Mesendoderm (in vitro differentiated cells): ENCODE results near the gene SPEM2.
"Not testable (repeated sequence)": the region's sequence is repeated elsewhere in the genome, so short reads cannot be mapped to it uniquely, and the experiment has no call there.

Experiments used
- DNase-seq: peaks from one replicate; pipeline ENCODE4 v3.0.0; 2013
- H2AK5ac ChIP-seq: 2 replicates; pipeline ENCODE4 v1.6.1; 2013; ENCODE audit warnings: low read length, inconsistent platforms
- H2BK120ac ChIP-seq: 2 replicates; pipeline ENCODE4 v1.6.1; 2013; ENCODE audit warnings: low read depth, mild to moderate bottlenecking, low read length, moderate library complexity, mixed read lengths
- H2BK15ac ChIP-seq: replicated peaks from 2 replicates; pipeline ENCODE4 v1.6.1; 2013; ENCODE audit warnings: low read depth, mild to moderate bottlenecking, moderate library complexity
- H2BK5ac ChIP-seq: 2 replicates; pipeline ENCODE4 v1.6.1; 2013; ENCODE audit warnings: low read length, inconsistent platforms
- H3K18ac ChIP-seq: 2 replicates; pipeline ENCODE4 v1.6.1; 2013; ENCODE audit warnings: mild to moderate bottlenecking, low read length, mixed read lengths
- H3K23ac ChIP-seq: one replicate; pipeline ENCODE4 v1.6.1; 2013; ENCODE audit warnings: low read length
- H3K27ac ChIP-seq: 2 replicates; pipeline ENCODE4 v1.5.1; 2013; ENCODE audit warnings: low read depth, mild to moderate bottlenecking, inconsistent platforms, low read length, moderate library complexity
- H3K27me3 ChIP-seq: 2 replicates; pipeline ENCODE4 v1.6.1; 2013; ENCODE audit warnings: low read length, control low read depth, mild to moderate bottlenecking, inconsistent platforms; ENCODE audit not compliant: insufficient read depth, poor library complexity
- H3K36me3 ChIP-seq: 2 replicates; pipeline ENCODE4 v1.6.1; 2013; ENCODE audit warnings: low read length, inconsistent platforms; ENCODE audit not compliant: control insufficient read depth, insufficient read depth
- H3K4ac ChIP-seq: one replicate; pipeline ENCODE4 v1.6.1; 2013; ENCODE audit warnings: low read depth, mild to moderate bottlenecking, low read length, moderate library complexity
- H3K4me1 ChIP-seq: 2 replicates; pipeline ENCODE4 v1.6.1; 2013; ENCODE audit warnings: low read depth, low read length, inconsistent platforms; ENCODE audit not compliant: control insufficient read depth
- H3K4me2 ChIP-seq: 2 replicates; pipeline ENCODE4 v1.6.1; 2013; ENCODE audit warnings: low read length
- H3K4me3 ChIP-seq: 2 replicates; pipeline ENCODE4 v1.5.1; 2013; ENCODE audit warnings: mild to moderate bottlenecking, low read length
- H3K56ac ChIP-seq: one replicate; pipeline ENCODE4 v1.6.1; 2013; ENCODE audit warnings: low read length
- H3K79me1 ChIP-seq: 2 replicates; pipeline ENCODE4 v1.6.1; 2013; ENCODE audit warnings: low read length, inconsistent platforms
- H3K79me2 ChIP-seq: 2 replicates; pipeline ENCODE4 v1.6.1; 2013; ENCODE audit warnings: mild to moderate bottlenecking, low read length; ENCODE audit not compliant: control insufficient read depth, insufficient read depth
- H3K9ac ChIP-seq: 2 replicates; pipeline ENCODE4 v1.6.1; 2013; ENCODE audit warnings: low read length, inconsistent platforms
- H4K5ac ChIP-seq: one replicate; pipeline ENCODE4 v1.6.1; 2013; ENCODE audit warnings: low read length
- H4K8ac ChIP-seq: one replicate; pipeline ENCODE4 v1.6.1; 2013; ENCODE audit warnings: low read depth, mild to moderate bottlenecking, control low read depth, low read length, moderate library complexity
- WGBS: extraction: QIAGEN DNeasy Blood & Tissue Kit; methylation state at CpG from one replicate; pipeline ENCODE4 v1.1.7; 2013; ENCODE audit warnings: low lambda C conversion rate, missing lambda C conversion rate; ENCODE audit not compliant: insufficient coverage; ENCODE audit errors: extremely low coverage; 5-methylcytosine and 5-hydroxymethylcytosine counted together

Gene SPEM2

GRCh38 chr17:7466318-7466638 lies 40.9 kb downstream of the SPEM2 start:
- no peak for DNase-seq
- H3K4me3 ChIP-seq, result no peak overlapping the region
- no peaks in the 10 kb centered on the region for H3K27me3 ChIP-seq
- H3K36me3 ChIP-seq, result peaks cover 3% of the 10 kb centered on the region
- H3K4ac ChIP-seq, result no peak overlapping the region
- H3K27ac ChIP-seq, result no peak overlapping the region
- no peak overlapping the region for H4K5ac ChIP-seq
- no peak overlapping the region for H3K23ac ChIP-seq
- H2BK120ac ChIP-seq, result no peak overlapping the region
- H3K9ac ChIP-seq, result no peak overlapping the region
- peaks cover 2% of the 10 kb centered on the region for H3K79me1 ChIP-seq
- no CpG with 5 or more reads among the region's 9 CpGs for WGBS
- no peak overlapping the region for H4K8ac ChIP-seq
- H3K79me2 ChIP-seq, result no peaks in the 10 kb centered on the region
- no peak overlapping the region for H3K56ac ChIP-seq
- H3K4me1 ChIP-seq, result no peaks in the 10 kb centered on the region
- H2BK15ac ChIP-seq, result no peak overlapping the region
- H3K18ac ChIP-seq, result no peak overlapping the region
- no peak overlapping the region for H2BK5ac ChIP-seq
- no peak overlapping the region for H3K4me2 ChIP-seq
- no peak overlapping the region for H2AK5ac ChIP-seq

- H4K5ac ChIP-seq, result no peak overlapping the region
- WGBS, result no CpG with 5 or more reads among the region's 16 CpGs
Observed at GRCh38 chr17:7466639-7467341, 41.4 kb downstream of the SPEM2 start.

GRCh38 chr17:7467498-7467897 lies 42.1 kb downstream of the SPEM2 start:
- Histone ChIP-seq H4K5ac (no peak overlapping the region), H3K4ac (no peak overlapping the region), H3K23ac (no peak overlapping the region), H2BK120ac (no peak overlapping the region), H4K8ac (no peak overlapping the region), H3K18ac (no peak overlapping the region), H3K4me3 (no peak overlapping the region), H3K36me3 (peaks cover 3% of the 10 kb centered on the region), H3K4me1 (no peaks in the 10 kb centered on the region), H3K4me2 (no peak overlapping the region), H2BK15ac (no peak overlapping the region), H3K79me1 (peaks cover 5% of the 10 kb centered on the region), H3K27me3 (no peaks in the 10 kb centered on the region), H3K27ac (no peak overlapping the region), H3K56ac (no peak overlapping the region), H3K9ac (no peak overlapping the region), H2AK5ac (no peak overlapping the region), H2BK5ac (no peak overlapping the region), H3K79me2 (no peaks in the 10 kb centered on the region)
- no peak for DNase-seq
- WGBS, result no CpG with 5 or more reads among the region's 3 CpGs

More at GRCh38 chr17:7466639-7467341, 41.4 kb downstream of the SPEM2 start:
- H3K79me2 ChIP-seq, result no peaks in the 10 kb centered on the region
- no peaks in the 10 kb centered on the region for H3K4me1 ChIP-seq
- no peak overlapping the region for H3K4me2 ChIP-seq
- H2AK5ac ChIP-seq, result no peak overlapping the region
- H3K56ac ChIP-seq, result no peak overlapping the region
- peaks cover 3% of the 10 kb centered on the region for H3K36me3 ChIP-seq
- H2BK120ac ChIP-seq, result no peak overlapping the region
- H3K4ac ChIP-seq, result no peak overlapping the region
- no peak overlapping the region for H3K4me3 ChIP-seq
- no peaks in the 10 kb centered on the region for H3K27me3 ChIP-seq
- H2BK15ac ChIP-seq, result no peak overlapping the region
- H3K27ac ChIP-seq, result no peak overlapping the region
- peaks cover 4% of the 10 kb centered on the region for H3K79me1 ChIP-seq
- no peak overlapping the region for H3K23ac ChIP-seq
- H3K18ac ChIP-seq, result no peak overlapping the region
- DNase-seq, result no peak
- no peak overlapping the region for H3K9ac ChIP-seq
- no peak overlapping the region for H2BK5ac ChIP-seq
- no peak overlapping the region for H4K8ac ChIP-seq

- Histone ChIP-seq H4K5ac (no peak overlapping the region), H3K4me3 (no peak overlapping the region), H3K4me2 (no peak overlapping the region), H3K79me2 (no peaks in the 10 kb centered on the region), H3K56ac (no peak overlapping the region), H3K27ac (no peak overlapping the region), H3K23ac (no peak overlapping the region), H3K18ac (no peak overlapping the region), H2BK120ac (no peak overlapping the region), H4K8ac (no peak overlapping the region), H3K9ac (no peak overlapping the region), H2BK5ac (no peak overlapping the region), H2BK15ac (no peak overlapping the region), H3K36me3 (peaks cover 3% of the 10 kb centered on the region), H3K79me1 (peaks cover 5% of the 10 kb centered on the region), H3K4ac (no peak overlapping the region), H3K27me3 (no peaks in the 10 kb centered on the region), H2AK5ac (no peak overlapping the region), H3K4me1 (no peaks in the 10 kb centered on the region)
- DNase-seq, result no peak
- no CpG with 5 or more reads among the region's 11 CpGs for WGBS
Observed at GRCh38 chr17:7468290-7468689, 42.9 kb downstream of the SPEM2 start.

- no peak overlapping the region for H2BK15ac ChIP-seq
- WGBS, result no CpG with 5 or more reads among the region's 12 CpGs
- no peaks in the 10 kb centered on the region for H3K4me1 ChIP-seq
Observed at GRCh38 chr17:7468804-7469389, 43.5 kb downstream of the SPEM2 start.

GRCh38 chr17:7469843-7470242 lies 44.4 kb downstream of the SPEM2 start:
- H3K4me1 ChIP-seq, H2BK5ac ChIP-seq, H3K27me3 ChIP-seq, H3K79me2 ChIP-seq, H3K36me3 ChIP-seq, DNase-seq, H4K8ac ChIP-seq, H3K79me1 ChIP-seq, H2BK120ac ChIP-seq, H3K23ac ChIP-seq, H2BK15ac ChIP-seq, H3K4ac ChIP-seq, H2AK5ac ChIP-seq, H3K4me3 ChIP-seq, H3K18ac ChIP-seq, H4K5ac ChIP-seq, H3K9ac ChIP-seq, H3K4me2 ChIP-seq, H3K56ac ChIP-seq, H3K27ac ChIP-seq: not testable (repeated sequence)
- WGBS, result no CpG with 5 or more reads among the region's 12 CpGs

More at GRCh38 chr17:7468804-7469389, 43.5 kb downstream of the SPEM2 start:
- Histone ChIP-seq H3K18ac (no peak overlapping the region), H3K4ac (no peak overlapping the region), H3K4me2 (no peak overlapping the region), H3K23ac (no peak overlapping the region), H3K4me3 (no peak overlapping the region), H3K27me3 (no peaks in the 10 kb centered on the region), H3K27ac (no peak overlapping the region), H4K5ac (no peak overlapping the region), H3K9ac (no peak overlapping the region), H2BK120ac (no peak overlapping the region), H4K8ac (no peak overlapping the region), H2AK5ac (no peak overlapping the region), H3K36me3 (peaks cover 3% of the 10 kb centered on the region), H3K79me1 (peaks cover 5% of the 10 kb centered on the region), H2BK5ac (no peak overlapping the region), H3K79me2 (no peaks in the 10 kb centered on the region), H3K56ac (no peak overlapping the region)
- DNase-seq, result no peak
